Keratinocyte (primary cell): ENCODE data around the gene DCP2.

Experiments
- EZH2 ChIP-seq: IDR thresholded peaks from one replicate; pipeline ENCODE4 v1.6.1; 2012; ENCODE audit warnings: inconsistent platforms, mild to moderate bottlenecking, low read length, moderate library complexity
- TF ChIP-seq, protein P1 (sequence below), 3 experiments: IDR thresholded peaks in 1 of 3; conservative IDR thresholded peaks in 1 of 3; optimal IDR thresholded peaks in 1 of 3; 2 replicates in 2 of 3; 3 replicates in 1 of 3; pipeline versions ENCODE3 to v1.5.1; 2011; ENCODE audit warnings: low read length in 3 of 3, mild to moderate bottlenecking in 3 of 3, moderate library complexity in 2 of 3, control low read depth in 1 of 3, inconsistent platforms in 1 of 3; ENCODE audit not compliant: insufficient read depth in 2 of 3; ENCODE audit errors: extremely low read depth in 1 of 3

DNA sequence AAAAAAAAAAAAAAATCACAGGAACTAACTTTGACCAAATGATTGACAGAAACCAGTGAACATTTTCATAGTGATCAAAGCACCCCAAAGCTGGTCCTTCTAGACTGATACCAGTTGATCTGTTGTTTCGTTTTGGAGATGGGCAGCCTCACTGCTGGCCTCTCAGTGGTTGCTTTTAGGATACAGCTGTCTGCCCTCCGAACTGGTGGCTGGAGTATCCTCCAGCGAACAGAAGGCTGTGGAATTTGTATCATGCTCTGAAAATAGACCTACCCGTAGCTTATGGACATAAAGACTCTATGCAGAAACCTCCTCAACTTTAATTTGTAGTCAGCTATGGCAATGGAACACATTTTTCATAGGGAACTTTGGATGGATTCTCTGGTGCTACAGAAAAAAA lies 49.0 kb downstream of the DCP2 start:
- TF ChIP-seq, protein P1, sequence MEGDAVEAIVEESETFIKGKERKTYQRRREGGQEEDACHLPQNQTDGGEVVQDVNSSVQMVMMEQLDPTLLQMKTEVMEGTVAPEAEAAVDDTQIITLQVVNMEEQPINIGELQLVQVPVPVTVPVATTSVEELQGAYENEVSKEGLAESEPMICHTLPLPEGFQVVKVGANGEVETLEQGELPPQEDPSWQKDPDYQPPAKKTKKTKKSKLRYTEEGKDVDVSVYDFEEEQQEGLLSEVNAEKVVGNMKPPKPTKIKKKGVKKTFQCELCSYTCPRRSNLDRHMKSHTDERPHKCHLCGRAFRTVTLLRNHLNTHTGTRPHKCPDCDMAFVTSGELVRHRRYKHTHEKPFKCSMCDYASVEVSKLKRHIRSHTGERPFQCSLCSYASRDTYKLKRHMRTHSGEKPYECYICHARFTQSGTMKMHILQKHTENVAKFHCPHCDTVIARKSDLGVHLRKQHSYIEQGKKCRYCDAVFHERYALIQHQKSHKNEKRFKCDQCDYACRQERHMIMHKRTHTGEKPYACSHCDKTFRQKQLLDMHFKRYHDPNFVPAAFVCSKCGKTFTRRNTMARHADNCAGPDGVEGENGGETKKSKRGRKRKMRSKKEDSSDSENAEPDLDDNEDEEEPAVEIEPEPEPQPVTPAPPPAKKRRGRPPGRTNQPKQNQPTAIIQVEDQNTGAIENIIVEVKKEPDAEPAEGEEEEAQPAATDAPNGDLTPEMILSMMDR (optimal IDR thresholded peaks at IDR 0.05 in 1 of 3, IDR thresholded peaks at IDR 0.05 in 1 of 3, conservative IDR thresholded peaks at IDR 0.05 in 1 of 3; ENCODE audit: extremely low read depth in 1 of 3, insufficient read depth in 2 of 3, low read length in 3 of 3) = no peak
- TF ChIP-seq EZH2 = no peak
